Prostate gland (tissue), 2 donors: ENCODE measurements around the gene FOXP3. TPM values are rescaled to one million over a fixed set of nuclear protein-coding genes. Genes with fewer than 3 reads are reported as not detected.

ENCODE experiments used
- DNase-seq: peaks from one replicate; pipeline ENCODE4 v3.0.0-alpha.2; 2019; ENCODE audit warnings: low spot score
- H3K27ac ChIP-seq, 2 donors: fragments of 200-600 bp; sonication (generic); 2 replicates each; pipeline ENCODE4 v1.5.1; 2017 to 2019
- H3K27me3 ChIP-seq: fragments of 200-600 bp; sonication (generic); replicated peaks from 2 replicates; pipeline ENCODE4 v1.5.1; 2019; ENCODE audit not compliant: insufficient read depth
- H3K36me3 ChIP-seq, 2 donors: fragments of 200-600 bp; sonication (generic); 1 replicate in 1 of 2; 2 replicates in 1 of 2; pipeline versions ENCODE4 v1.5.1 to v1.8.1; 2017 to 2019
- H3K4me1 ChIP-seq: fragments of 200-600 bp; sonication (generic); replicated peaks from 2 replicates; pipeline ENCODE4 v1.5.1; 2019
- H3K4me3 ChIP-seq, 2 donors: fragments of 200-600 bp; sonication (generic); 2 replicates each; pipeline ENCODE4 v1.5.1; 2017 to 2019
- H3K9me3 ChIP-seq: fragments of 200-600 bp; sonication (generic); 2 replicates; pipeline ENCODE4 v1.5.1; 2017
- CTCF ChIP-seq, 4 experiments: fragments of 200-600 bp in 2 of 4; fragments of 450-650 bp in 2 of 4; sonication (generic) in 2 of 4; IDR thresholded peaks; 1 replicate in 3 of 4; 2 replicates in 1 of 4; pipeline ENCODE4 v1.5.1; 2016 to 2019; ENCODE audit warnings: antibody characterized with exemption in 4 of 4, mild to moderate bottlenecking in 2 of 4, moderate library complexity in 2 of 4
- POLR2A ChIP-seq: fragments of 450-650 bp; IDR thresholded peaks from one replicate; pipeline ENCODE4 v1.6.1; 2016; ENCODE audit warnings: antibody characterized with exemption, mild to moderate bottlenecking
- POLR2AphosphoS5 ChIP-seq: sonication (generic); formaldehyde crosslinking; IDR thresholded peaks from one replicate; pipeline ENCODE4 v1.6.1; 2017; ENCODE audit warnings: antibody characterized with exemption
- WGBS: methylation state at CpG from one replicate; pipeline ENCODE4 v1.1.5; 2018; 5-methylcytosine and 5-hydroxymethylcytosine counted together
- intact Hi-C: fragments of 100-400 bp; cut with DNase I; formaldehyde crosslinking; loops from one replicate; pipeline ENCODE4 v1.14.2; 2022
- total RNA-seq, 2 donors: library from RNA; depleted of rRNA; stranded (reverse); fragments of >200 nt; gene quantifications; one replicate each; pipeline ENCODE4 v1.1.0, GENCODE V29; 2016

Gene FOXP3
- total RNA-seq, 2 donors from 2014 or later: 0.36 to 1.4 TPM

GRCh38 chrX:49276671-49277534, 12.4 kb upstream of the FOXP3 start:
- 64% methylated on average over 11 of the region's 19 CpGs for WGBS
- Histone ChIP-seq H3K4me1 (no peaks in the 10 kb centered on the region), H3K27me3 (no peaks in the 10 kb centered on the region), H3K36me3 (no peaks in the 10 kb centered on the region), H3K27ac (no peak overlapping the region), H3K4me3 (no peak overlapping the region), H3K9me3 (no peaks in the 10 kb centered on the region)
- TF ChIP-seq POLR2AphosphoS5 (no peak), CTCF (IDR thresholded peaks at IDR 0.05) (no peak), POLR2A (no peak)
- no peak for DNase-seq
- intact Hi-C loops: no loop called here

GRCh38 chrX:49276207-49276606, 11.7 kb upstream of the FOXP3 start:
- TF ChIP-seq POLR2AphosphoS5 (no peak), POLR2A (no peak), CTCF (IDR thresholded peaks at IDR 0.05) (no peak)
- Histone ChIP-seq H3K36me3 (no peaks in the 10 kb centered on the region), H3K9me3 (no peaks in the 10 kb centered on the region), H3K4me1 (no peaks in the 10 kb centered on the region), H3K27ac (no peak overlapping the region), H3K27me3 (no peaks in the 10 kb centered on the region), H3K4me3 (no peak overlapping the region)
- intact Hi-C loops: no loop called here
- WGBS: 38% methylated on average over 1 of the region's 1 CpG
- DNase-seq: no peak

- TF ChIP-seq CTCF (IDR thresholded peaks at IDR 0.05) (no peak), POLR2A (no peak), POLR2AphosphoS5 (no peak)
- Histone ChIP-seq H3K9me3 (no peaks in the 10 kb centered on the region), H3K4me1 (no peaks in the 10 kb centered on the region), H3K36me3 (no peaks in the 10 kb centered on the region), H3K27me3 (no peaks in the 10 kb centered on the region), H3K27ac (no peak overlapping the region), H3K4me3 (no peak overlapping the region)
- intact Hi-C loops: no loop called here
- DNase-seq: no peak
- 55% methylated on average over 8 of the region's 8 CpGs for WGBS
Observed at GRCh38 chrX:49273181-49273727, 8.7 kb upstream of the FOXP3 start.

GRCh38 chrX:49272421-49272820, 7.9 kb upstream of the FOXP3 start:
- Histone ChIP-seq H3K27ac (no peak overlapping the region), H3K4me3 (no peak overlapping the region), H3K9me3 (no peaks in the 10 kb centered on the region), H3K27me3 (no peaks in the 10 kb centered on the region), H3K36me3 (no peaks in the 10 kb centered on the region), H3K4me1 (no peaks in the 10 kb centered on the region)
- WGBS: 55% methylated on average over 6 of the region's 6 CpGs
- intact Hi-C loops: no loop called here
- no peak for DNase-seq
- TF ChIP-seq CTCF (IDR thresholded peaks at IDR 0.05) (no peak), POLR2AphosphoS5 (no peak), POLR2A (no peak)

GRCh38 chrX:49271341-49271740, 6.8 kb upstream of the FOXP3 start:
- Histone ChIP-seq H3K4me3 (no peak overlapping the region), H3K4me1 (no peaks in the 10 kb centered on the region), H3K36me3 (no peaks in the 10 kb centered on the region), H3K27me3 (no peaks in the 10 kb centered on the region), H3K27ac (no peak overlapping the region), H3K9me3 (no peaks in the 10 kb centered on the region)
- WGBS: 51% methylated on average over 2 of the region's 2 CpGs
- DNase-seq: no peak
- TF ChIP-seq CTCF (IDR thresholded peaks at IDR 0.05) (no peak), POLR2A (no peak), POLR2AphosphoS5 (no peak)
- intact Hi-C loops: no loop called here
